Activated B cell treated with CpG ODN at 0.5 μM for 24 hours (primary cell): ENCODE data around the gene CD68. TPM values are rescaled to one million over a fixed set of nuclear protein-coding genes. Genes with fewer than 3 reads are reported as not detected.

Experiments
- ATAC-seq: fragments of 200-7000 bp; cut with Tn5 transposase; one replicate; pipeline ENCODE4 v1.10.0; 2021; ENCODE audit warnings: low read depth, mild to moderate bottlenecking, moderate library complexity
- CTCF ChIA-PET: fragments of 350-600 bp; sonication (Branson Sonifier 250); formaldehyde crosslinking; loops from one replicate; lab custom pipeline; 2021; ENCODE audit warnings: antibody characterized with exemption; lab: Charles Lee
- POLR2A ChIA-PET: fragments of 350-600 bp; sonication (Branson Sonifier 250); formaldehyde crosslinking; loops from one replicate; lab custom pipeline; 2021; ENCODE audit warnings: antibody characterized with exemption; lab: Charles Lee
- DNase-seq: peaks from one replicate; pipeline ENCODE4 v3.0.0; 2022
- H3K27ac Mint-ChIP-seq: one replicate; pipeline ENCODE4 v1.8.0; 2020; ENCODE audit warnings: mixed read lengths
- H3K27me3 Mint-ChIP-seq: one replicate; pipeline ENCODE4 v1.8.0; 2021; ENCODE audit warnings: mixed read lengths
- H3K36me3 Mint-ChIP-seq: one replicate; pipeline ENCODE4 v1.8.0; 2021; ENCODE audit warnings: low read depth, mixed read lengths
- H3K4me1 Mint-ChIP-seq: one replicate; pipeline ENCODE4 v1.8.0; 2021; ENCODE audit warnings: mixed read lengths
- H3K4me3 Mint-ChIP-seq: one replicate; pipeline ENCODE4 v1.8.0; 2020; ENCODE audit warnings: mild to moderate bottlenecking, mixed read lengths
- H3K9me3 Mint-ChIP-seq: one replicate; pipeline ENCODE4 v1.8.0; 2020; ENCODE audit warnings: mixed read lengths
- intact Hi-C: fragments of 100-400 bp; cut with micrococcal nuclease; formaldehyde crosslinking; loops from one replicate; pipeline ENCODE4 v1.15.1; 2024
- total RNA-seq: library from RNA; stranded (reverse); gene quantifications from 2 replicates; pipeline ENCODE4 v1.2.3, GENCODE V29; 2022
- TF ChIP-seq, protein P1 (sequence below): fragments of 200-600 bp; IDR thresholded peaks from one replicate; pipeline ENCODE4 v1.8.0; 2022; ENCODE audit warnings: antibody characterized with exemption, mild to moderate bottlenecking

CD68 gene
- total RNA-seq, 1 donor from 2014 or later = 7.2 TPM

GRCh38 chr17:7575959-7576358 is 3.5 kb upstream of the CD68 start:
- intact Hi-C loops = no loop called here
- ATAC-seq (no peak), DNase-seq (no peak)
- ChIA-PET CTCF (interaction anchor here (1.3 kb wide), 1 partner anchor 13 kb away, joined by 4 read pairs; no protein-coding TSS in a partner anchor), POLR2A (interaction anchor here (0.6 to 7.9 kb wide), 4 partner anchors 8 to 136 kb away, joined by 3 to 131 read pairs (median 34); partner anchors contain the start of genes MPDU1, TP53 and WRAP53)
- TF ChIP-seq, protein P1, sequence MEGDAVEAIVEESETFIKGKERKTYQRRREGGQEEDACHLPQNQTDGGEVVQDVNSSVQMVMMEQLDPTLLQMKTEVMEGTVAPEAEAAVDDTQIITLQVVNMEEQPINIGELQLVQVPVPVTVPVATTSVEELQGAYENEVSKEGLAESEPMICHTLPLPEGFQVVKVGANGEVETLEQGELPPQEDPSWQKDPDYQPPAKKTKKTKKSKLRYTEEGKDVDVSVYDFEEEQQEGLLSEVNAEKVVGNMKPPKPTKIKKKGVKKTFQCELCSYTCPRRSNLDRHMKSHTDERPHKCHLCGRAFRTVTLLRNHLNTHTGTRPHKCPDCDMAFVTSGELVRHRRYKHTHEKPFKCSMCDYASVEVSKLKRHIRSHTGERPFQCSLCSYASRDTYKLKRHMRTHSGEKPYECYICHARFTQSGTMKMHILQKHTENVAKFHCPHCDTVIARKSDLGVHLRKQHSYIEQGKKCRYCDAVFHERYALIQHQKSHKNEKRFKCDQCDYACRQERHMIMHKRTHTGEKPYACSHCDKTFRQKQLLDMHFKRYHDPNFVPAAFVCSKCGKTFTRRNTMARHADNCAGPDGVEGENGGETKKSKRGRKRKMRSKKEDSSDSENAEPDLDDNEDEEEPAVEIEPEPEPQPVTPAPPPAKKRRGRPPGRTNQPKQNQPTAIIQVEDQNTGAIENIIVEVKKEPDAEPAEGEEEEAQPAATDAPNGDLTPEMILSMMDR = no peak
- Mint-ChIP-seq H3K36me3 (peaks cover 84% of the 10 kb centered on the region), H3K4me3 (no peak overlapping the region), H3K27ac (peak overlapping the region; percentile 41), H3K27me3 (no peaks in the 10 kb centered on the region), H3K4me1 (peaks cover 80% of the 10 kb centered on the region), H3K9me3 (no peaks in the 10 kb centered on the region)

DNA sequence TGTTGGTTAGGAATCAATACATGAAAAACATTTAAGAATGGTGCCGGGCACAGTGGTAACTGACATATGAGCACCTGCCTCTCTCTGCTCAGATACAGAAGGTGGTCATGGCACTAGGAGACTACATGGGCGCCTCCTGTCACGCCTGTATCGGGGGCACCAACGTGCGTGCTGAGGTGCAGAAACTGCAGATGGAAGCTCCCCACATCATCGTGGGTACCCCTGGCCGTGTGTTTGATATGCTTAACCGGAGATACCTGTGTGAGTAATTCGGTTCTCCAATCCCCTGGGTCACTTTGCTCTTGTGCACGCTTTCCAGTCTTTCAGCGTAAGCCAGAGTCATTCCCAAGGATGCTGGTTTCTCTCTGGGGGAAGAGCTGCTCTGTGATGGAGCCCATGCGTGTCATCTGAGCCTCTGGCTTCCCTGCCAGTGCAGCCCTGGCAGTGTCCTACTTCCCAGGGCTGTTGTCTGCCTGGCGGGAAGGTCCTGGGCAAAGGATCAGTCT is 3.0 kb upstream of the CD68 start:
- H3K4me1 Mint-ChIP-seq = peaks cover 82% of the 10 kb centered on the region
- peaks cover 84% of the 10 kb centered on the region for H3K36me3 Mint-ChIP-seq
- CTCF ChIA-PET = interaction anchor here (1.3 kb wide), 1 partner anchor 13 kb away, joined by 4 read pairs; no protein-coding TSS in a partner anchor
- H3K27ac Mint-ChIP-seq = peak overlapping the region; percentile 20
- intact Hi-C loops = no loop called here
- TF ChIP-seq, protein P1 = no peak
- POLR2A ChIA-PET = interaction anchor here (0.5 to 7.9 kb wide), 7 partner anchors 8 to 322 kb away, joined by 3 to 131 read pairs (median 7); partner anchors contain the start of genes MPDU1, POLR2A, TP53 and WRAP53
- H3K27me3 Mint-ChIP-seq = no peaks in the 10 kb centered on the region
- H3K9me3 Mint-ChIP-seq = no peaks in the 10 kb centered on the region
- no peak for ATAC-seq
- no peak overlapping the region for H3K4me3 Mint-ChIP-seq
- no peak for DNase-seq

DNA sequence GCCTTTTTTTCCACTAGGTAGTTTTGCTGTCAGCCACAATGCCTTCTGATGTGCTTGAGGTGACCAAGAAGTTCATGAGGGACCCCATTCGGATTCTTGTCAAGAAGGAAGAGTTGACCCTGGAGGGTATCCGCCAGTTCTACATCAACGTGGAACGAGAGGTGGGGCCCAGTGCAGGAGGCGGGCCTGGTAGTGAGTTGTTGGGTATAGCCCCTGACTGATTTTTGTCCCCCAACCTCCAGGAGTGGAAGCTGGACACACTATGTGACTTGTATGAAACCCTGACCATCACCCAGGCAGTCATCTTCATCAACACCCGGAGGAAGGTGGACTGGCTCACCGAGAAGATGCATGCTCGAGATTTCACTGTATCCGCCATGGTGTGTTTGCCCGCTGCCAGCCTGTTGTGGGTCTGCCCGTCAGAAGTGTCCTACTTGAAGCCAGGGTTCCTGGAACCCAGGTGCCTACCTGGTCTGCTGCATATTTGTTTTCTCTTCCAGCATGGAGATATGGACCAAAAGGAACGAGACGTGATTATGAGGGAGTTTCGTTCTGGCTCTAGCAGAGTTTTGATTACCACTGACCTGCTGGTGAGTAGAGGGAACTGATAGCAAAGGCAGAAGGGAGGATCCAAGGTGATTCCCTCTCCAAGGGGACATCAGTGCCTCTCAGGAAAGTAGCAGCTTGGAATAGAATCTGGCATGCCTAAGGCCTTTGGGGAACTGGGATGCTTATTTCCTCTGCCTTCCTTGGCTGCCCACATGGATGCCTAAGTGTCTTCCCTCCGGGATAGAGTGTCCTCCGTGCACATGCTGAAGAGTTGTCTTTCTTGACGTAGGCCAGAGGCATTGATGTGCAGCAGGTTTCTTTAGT is 1.9 kb upstream of the CD68 start:
- Mint-ChIP-seq H3K27ac (peak overlapping the region; percentile 89), H3K36me3 (peaks cover 77% of the 10 kb centered on the region), H3K4me3 (no peak overlapping the region), H3K4me1 (peaks cover 84% of the 10 kb centered on the region), H3K27me3 (no peaks in the 10 kb centered on the region), H3K9me3 (no peaks in the 10 kb centered on the region)
- ATAC-seq (no peak), DNase-seq (no peak)
- TF ChIP-seq, protein P1 = no peak
- ChIA-PET CTCF (no interaction called here), POLR2A (interaction anchor here (0.7 to 6.8 kb wide), 4 partner anchors 8 to 110 kb away, joined by 3 to 57 read pairs (median 3); partner anchors contain the start of genes POLR2A, TP53 and WRAP53)
- intact Hi-C loops = no loop called here

GRCh38 chr17:7579834-7580603 is 581 bp downstream of the CD68 start:
- POLR2A ChIA-PET = interaction anchor here (0.6 to 3.1 kb wide), 25 partner anchors 9 to 797 kb away, joined by 3 to 36 read pairs (median 5); partner anchors contain the start of genes ACAP1, FXR2, POLR2A and SAT2
- peaks cover 68% of the 10 kb centered on the region for H3K36me3 Mint-ChIP-seq

More at GRCh38 chr17:7579834-7580603, 581 bp downstream of the CD68 start:
- intact Hi-C loops = loop anchor here (10.0 kb wide), 1 partner anchor 535 kb away; the partner anchor contains the start of gene SLC16A11
- no peak for ATAC-seq
- DNase-seq = no peak
- peak overlapping the region; percentile 25 for H3K4me3 Mint-ChIP-seq
- peak overlapping the region; percentile 89 for H3K27ac Mint-ChIP-seq
- no peaks in the 10 kb centered on the region for H3K27me3 Mint-ChIP-seq
- no peaks in the 10 kb centered on the region for H3K9me3 Mint-ChIP-seq
- TF ChIP-seq, protein P1 = no peak
- H3K4me1 Mint-ChIP-seq = peaks cover 90% of the 10 kb centered on the region
- CTCF ChIA-PET = interaction anchor here (3.5 kb wide), 1 partner anchor 9 kb away, joined by 22 read pairs; the partner anchor contains the start of gene SOX15
